ENCODE measurements around the gene GJA4.
"Not testable (repeated sequence)": the region's sequence is repeated elsewhere in the genome, so short reads cannot be mapped to it uniquely, and the experiment has no call there.

DNA sequence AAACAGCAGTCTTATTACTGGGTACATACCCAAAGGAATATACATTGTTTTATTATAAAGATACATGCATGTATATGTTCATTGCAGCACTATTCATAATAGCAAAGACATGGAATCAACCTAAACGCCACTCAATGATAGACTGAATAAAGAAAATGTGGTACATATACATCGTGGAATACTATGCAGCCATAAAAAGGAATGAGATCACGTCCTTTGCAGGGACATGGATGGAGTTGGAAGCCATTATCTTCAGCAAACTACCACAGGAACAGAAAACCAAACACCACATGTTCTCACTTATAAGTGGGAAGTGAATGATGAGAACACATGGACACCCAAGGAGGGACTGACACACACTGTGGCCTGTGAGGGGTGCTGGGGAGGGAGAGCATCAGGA lies 18.0 kb downstream of the GJA4 start:
- TF ChIP-seq POLR2A, POLR2AphosphoS5 (IDR thresholded peaks at IDR 0.05): not testable (repeated sequence)
- TF ChIP-seq, protein P1, sequence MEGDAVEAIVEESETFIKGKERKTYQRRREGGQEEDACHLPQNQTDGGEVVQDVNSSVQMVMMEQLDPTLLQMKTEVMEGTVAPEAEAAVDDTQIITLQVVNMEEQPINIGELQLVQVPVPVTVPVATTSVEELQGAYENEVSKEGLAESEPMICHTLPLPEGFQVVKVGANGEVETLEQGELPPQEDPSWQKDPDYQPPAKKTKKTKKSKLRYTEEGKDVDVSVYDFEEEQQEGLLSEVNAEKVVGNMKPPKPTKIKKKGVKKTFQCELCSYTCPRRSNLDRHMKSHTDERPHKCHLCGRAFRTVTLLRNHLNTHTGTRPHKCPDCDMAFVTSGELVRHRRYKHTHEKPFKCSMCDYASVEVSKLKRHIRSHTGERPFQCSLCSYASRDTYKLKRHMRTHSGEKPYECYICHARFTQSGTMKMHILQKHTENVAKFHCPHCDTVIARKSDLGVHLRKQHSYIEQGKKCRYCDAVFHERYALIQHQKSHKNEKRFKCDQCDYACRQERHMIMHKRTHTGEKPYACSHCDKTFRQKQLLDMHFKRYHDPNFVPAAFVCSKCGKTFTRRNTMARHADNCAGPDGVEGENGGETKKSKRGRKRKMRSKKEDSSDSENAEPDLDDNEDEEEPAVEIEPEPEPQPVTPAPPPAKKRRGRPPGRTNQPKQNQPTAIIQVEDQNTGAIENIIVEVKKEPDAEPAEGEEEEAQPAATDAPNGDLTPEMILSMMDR (IDR thresholded peaks at IDR 0.05): not testable (repeated sequence)
